IPS DF 4.7 (cell line): ENCODE results near the gene FNDC3B.

Source experiments
- DNase-seq: peaks from one replicate; pipeline ENCODE4 v3.0.0-alpha.2; 2013; ENCODE audit warnings: low spot score; ENCODE audit errors: extremely low read depth

Gene FNDC3B

DNA sequence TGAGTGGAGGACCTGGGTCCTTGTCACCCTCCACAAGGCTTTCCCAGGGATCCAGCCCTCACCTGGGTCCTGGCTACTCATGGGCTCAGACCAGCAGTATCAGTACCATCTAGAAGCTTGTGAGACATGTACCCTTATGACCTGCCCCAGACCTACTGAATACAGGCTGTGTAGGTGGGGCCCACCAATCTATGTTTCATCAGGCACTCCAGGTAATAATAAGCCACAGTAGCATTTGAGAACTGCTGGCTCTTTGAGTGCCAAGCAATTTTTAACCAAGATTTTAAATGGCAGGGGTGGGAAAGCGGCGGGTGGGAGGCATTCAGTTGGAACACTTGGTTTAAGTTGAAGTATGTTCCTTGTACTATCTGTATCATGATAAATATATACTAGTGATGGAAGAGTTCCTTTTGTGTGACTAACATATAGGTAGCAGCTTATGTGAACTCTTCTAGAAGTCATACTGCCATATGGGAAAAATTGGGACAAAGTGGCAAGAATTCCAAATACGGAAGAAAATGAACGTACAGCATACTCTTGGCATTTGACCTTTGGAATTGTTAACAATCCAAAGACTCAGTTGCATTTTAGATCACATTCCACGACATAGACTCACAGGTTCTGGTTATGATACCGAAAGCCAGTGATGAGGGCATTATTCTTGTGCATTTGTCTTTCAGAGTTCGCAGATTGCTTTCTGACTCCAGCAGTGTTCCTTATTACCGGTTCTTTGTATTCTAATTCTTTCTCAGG is 218.4 kb downstream of the FNDC3B start:
- DNase-seq, result no peak

GRCh38 chr3:172258624-172259023 is 219.2 kb downstream of the FNDC3B start:
- DNase-seq, result no peak

GRCh38 chr3:172259111-172259541 is 219.7 kb downstream of the FNDC3B start:
- DNase-seq, result no peak

GRCh38 chr3:172259726-172260248 is 220.4 kb downstream of the FNDC3B start:
- no peak for DNase-seq

DNA sequence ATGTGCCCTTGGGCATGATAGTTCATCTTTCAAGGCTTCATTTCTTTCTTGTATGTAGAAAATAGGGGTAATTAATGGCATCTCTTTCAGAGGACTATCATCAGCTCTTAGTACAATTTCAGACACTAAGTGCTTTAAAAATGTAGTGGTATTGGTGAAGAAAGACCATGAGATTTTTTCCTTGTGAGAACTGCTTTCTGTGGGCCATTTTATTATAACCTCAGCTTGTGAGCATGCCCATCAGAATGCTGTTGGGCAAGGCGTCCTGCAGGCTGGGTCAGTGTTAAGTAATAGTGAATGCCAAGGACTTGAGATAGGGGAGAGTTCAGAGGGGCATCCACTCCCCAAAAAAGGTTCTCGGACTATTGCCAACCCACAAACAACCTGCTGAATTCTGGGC is 221.0 kb downstream of the FNDC3B start:
- DNase-seq, result no peak

- DNase-seq, result no peak
These were observed 221.7 kb downstream of the FNDC3B start for GRCh38 chr3:172261054-172261453.

DNA sequence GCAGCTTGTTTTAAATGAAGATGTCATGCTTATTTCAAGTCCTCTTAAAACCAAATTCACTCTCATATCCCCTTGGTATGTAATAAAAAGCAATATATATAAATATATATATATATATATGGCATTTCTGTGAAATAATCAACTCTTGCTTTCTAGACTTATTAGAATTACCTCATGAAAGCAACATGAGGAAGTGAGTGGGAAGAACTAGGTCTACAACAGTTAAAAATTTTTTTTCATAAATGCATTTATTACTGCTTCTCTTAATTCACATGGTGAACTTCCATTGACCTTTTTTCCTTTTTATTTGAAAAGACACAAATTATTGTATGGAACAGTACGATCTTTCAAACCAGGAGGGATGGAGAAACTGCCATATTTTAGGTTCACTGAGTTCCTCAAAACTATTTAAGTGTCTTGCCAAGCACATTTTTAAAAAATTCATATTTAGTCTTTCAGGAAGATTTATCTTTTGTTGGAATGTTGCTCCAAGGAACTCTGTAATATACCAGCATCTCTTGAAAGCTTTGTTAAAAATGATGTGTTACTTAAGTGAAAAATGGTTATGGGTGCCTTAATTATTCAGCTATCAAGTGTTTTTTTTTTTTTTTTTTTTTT is 223.7 kb downstream of the FNDC3B start:
- no peak for DNase-seq

DNA sequence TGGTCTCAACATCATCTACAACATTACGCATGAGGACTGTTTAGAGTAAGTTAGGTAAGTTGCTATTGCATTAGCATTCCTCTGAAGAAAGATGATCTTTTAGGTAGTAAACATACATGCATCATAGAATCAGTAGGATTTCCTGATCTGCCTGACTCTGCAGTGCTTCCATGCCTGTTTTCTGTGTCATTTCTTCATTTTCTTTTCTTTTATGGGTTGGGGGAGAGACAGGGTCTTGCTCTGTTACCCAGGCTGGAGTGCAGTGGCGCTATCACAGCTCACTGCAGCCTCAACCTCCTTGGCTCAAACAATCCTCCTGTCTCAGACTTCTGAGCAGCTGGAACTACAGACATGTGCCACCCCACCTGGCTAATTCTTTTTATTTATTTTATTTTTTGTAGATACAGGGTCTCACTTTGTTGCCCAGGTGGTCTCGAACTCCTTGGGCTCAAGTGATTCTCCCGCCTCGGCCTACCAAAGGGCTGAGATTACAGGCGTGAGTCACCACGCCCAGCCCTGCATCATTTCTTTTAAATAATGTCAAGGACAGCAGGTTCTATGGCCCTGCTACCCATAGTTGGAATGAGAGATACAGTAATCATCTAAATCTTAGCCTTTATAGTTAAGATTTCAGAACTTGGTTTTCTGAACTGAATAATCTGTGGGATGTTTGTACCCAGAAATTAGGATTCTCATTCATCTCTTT is 224.6 kb downstream of the FNDC3B start:
- DNase-seq, result no peak

DNA sequence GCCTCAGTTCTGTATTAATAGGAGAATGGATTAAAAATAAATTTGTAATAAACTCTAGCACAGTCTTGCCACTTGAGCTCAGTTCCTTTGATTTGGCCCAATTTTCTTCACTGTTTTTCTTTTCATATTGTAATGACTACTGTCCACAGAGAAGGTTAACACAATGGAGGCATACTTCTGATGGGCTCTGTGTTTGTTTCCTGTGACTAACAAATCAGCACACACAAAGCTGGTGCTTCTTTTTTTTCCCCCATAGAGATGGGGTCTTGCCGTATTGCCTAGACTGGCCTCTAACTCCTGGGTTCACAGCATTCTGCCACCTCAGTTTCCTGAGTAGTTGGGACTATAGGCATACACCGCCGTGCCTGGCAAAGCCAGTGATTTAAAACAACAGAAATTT is 226.7 kb downstream of the FNDC3B start:
- DNase-seq, result no peak

GRCh38 chr3:172268425-172268824 is 229.0 kb downstream of the FNDC3B start:
- DNase-seq, result no peak

DNA sequence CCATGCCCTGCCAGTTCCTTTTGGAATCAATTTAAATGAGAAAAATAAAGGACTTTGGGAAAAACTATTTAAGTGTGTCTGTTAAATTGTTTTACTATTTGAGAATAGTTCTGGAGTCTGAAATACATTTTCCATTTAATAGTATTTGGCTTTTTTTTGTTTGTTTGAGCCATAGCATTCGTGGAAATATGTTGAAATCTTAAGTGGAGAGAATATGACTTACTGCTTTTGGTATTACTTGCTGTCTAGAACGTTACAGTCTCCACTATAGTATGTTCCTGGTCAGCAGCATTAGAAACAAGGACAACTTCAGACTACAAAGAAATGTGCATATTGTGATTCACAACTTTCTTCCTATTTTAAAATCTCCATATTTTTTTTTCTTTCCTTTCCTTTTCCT is 229.5 kb downstream of the FNDC3B start:
- no peak for DNase-seq

DNA sequence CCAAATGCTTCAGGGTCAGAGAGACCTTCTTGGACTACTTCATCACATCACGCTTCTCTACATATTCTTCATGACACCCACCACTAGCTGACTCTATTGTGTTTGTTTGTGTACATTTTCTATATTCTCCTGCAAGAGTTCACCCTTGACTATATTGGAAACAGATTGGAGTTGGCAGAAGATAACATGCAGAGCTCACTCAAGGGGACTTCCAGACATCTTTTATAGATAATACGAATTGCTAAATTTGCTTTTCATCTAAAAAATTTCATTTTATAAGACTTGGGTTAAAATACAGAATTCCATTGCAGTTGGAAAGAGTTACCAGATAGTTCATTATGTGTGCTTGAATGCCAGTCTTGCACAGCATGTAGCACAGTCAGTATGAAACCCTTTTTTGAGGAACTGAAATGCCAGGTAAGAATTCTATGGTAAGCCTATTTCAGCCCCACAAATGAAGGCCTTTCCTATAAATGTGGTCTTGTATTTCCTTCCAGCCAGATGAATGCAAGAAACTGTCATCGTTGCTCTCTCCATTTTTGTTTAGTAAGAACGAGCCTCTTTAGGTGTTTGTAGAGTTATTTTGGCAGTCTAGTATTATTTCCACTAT is 231.3 kb downstream of the FNDC3B start:
- no peak for DNase-seq

DNA sequence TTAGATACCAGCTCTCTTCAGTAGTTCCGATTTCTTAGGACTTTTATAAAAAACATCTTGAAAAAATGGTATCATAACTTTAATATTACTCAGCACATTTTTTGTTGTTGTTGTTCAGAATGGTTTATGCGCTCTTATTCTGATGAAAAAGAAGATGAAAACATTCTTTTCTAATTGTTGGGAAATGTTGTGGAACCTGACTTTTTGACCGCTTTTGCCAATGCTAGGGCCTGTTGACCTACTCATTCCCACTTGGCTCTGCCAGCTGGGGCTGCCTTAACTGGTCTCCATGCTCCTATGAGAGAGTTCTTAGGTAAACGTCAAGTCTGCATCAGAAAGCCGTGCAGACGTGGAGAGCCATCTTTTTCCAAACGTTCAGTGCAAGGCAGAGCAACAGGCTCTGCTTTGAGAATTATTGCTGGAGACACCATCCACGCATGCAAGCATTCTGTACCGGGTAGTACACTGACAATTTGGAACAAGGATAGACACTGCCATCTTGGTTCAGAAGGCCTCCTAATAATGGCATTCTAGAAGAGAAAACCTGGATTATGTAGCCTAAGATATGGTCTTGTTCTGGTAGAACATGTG is 232.1 kb downstream of the FNDC3B start:
- no peak for DNase-seq

DNA sequence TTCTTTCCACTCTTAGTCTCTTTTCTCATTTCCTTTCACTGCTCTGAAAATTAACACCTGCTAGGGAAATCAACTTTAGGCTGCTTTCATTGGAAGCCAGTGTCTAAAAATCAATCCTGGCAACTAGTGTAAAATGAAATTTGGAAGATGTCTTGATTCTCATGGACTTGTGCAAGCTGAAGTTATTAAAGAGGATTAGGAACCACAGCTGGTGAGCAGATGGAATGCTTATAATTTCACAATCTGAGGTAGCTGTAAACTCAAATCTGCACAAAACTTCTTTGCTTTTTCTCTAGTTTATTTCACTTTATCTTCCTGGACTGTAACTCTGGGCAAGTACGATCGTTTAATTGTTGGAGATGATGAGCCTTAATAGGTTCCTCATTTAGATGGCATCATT is 233.3 kb downstream of the FNDC3B start:
- DNase-seq, result no peak

DNA sequence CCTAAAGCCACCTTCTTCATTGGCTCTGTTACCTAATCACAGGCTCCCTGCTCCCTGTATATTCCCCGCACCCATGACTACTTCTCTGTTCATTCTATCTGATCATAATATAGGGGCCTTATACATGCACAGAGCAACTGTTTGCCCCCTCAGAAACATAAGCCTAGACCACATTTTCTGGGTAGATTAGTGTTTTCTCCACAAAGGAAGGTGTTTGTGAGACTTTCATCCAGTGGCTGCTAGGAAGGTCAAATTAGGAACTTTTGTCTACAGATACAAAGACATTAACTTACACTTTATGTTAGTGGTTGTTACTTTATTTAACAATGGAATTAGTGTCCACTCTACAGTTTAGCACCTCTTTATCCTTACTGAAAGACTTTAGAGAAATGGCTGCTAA is 234.0 kb downstream of the FNDC3B start:
- no peak for DNase-seq

DNA sequence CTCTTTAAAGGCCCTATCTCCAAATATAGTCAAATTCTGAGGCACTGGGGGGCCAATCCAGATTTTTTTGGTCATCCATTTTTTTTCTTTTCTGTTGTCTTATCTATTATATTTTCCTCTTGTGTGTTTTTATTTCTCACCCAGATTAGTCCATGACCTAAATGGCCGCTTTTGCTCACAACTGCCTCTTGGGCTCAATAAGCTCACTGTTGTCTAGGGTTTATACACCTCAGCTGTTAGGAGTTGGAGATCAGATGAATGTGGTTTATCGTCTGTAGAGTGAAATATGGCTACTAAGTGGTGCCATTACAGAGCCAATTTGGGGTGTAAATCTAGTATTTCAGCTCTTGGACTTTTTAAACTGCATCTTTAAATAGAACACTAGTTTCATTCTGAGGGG is 235.5 kb downstream of the FNDC3B start:
- no peak for DNase-seq

- DNase-seq, result no peak
These were observed 236.2 kb downstream of the FNDC3B start for GRCh38 chr3:172275586-172275985.

DNA sequence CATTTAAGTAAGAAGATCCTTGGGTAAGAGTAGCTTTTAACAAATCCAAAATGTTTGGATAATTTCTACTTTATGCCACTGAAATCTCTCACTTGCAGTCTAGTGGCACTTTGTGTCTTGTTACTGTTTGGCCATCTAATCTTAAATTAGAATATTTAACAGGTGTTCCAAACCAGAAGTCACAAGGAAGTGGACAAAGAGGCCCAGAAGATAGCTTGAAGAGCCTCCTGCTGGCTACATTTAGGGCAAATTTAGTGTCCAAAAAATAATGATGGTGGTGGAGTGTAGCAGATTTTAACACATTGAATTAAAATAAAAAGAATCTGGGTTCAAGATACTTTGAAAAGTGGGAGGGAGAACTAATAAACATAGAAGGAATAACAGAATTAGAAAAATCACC is 236.7 kb downstream of the FNDC3B start:
- no peak for DNase-seq

DNA sequence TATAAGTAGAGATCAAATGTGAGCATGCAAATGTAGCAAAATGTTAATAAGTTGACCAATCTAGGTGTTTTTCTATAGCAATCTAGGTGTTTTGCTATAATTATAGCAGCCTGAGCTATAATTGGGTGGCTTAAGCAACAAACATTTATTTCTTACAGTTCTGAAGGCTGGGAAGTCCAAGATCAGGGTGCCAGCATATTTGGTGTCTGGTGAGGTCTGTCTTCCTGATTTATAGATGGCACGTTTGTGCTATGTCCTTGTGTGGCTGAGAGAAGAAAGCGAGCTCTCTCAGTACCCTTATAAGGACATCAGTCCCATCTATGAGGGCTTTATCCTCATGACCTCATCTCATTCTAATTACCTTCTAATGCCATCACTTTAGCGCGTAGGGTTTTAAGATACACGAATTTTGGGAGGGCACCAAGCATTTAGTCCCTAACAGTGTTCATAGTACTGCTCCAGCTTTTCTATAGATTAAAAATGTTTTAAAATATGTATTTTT is 237.8 kb downstream of the FNDC3B start:
- no peak for DNase-seq

GRCh38 chr3:172279191-172279640 is 239.8 kb downstream of the FNDC3B start:
- no peak for DNase-seq

- DNase-seq, result no peak
These were observed 240.6 kb downstream of the FNDC3B start for GRCh38 chr3:172279974-172280373.
